ENCODE results near the gene FAM83B.
"Not testable (repeated sequence)": the region's sequence is repeated elsewhere in the genome, so short reads cannot be mapped to it uniquely, and the experiment has no call there.

The FAM83B gene

GRCh38 chr6:54897462-54898189 is 51.1 kb downstream of the FAM83B start:
- no peak for DNase-seq (ENCODE audit: low spot score)

GRCh38 chr6:54898767-54899166 is 52.2 kb downstream of the FAM83B start:
- no peak for DNase-seq (ENCODE audit: low spot score)

- DNase-seq (ENCODE audit: low spot score) = no peak
Observed at GRCh38 chr6:54899442-54899841, 52.9 kb downstream of the FAM83B start.

- no peak for DNase-seq (ENCODE audit: low spot score)
Observed at GRCh38 chr6:54899986-54900385, 53.4 kb downstream of the FAM83B start.

- no peak for DNase-seq (ENCODE audit: low spot score)
Observed at GRCh38 chr6:54900666-54901065, 54.1 kb downstream of the FAM83B start.

GRCh38 chr6:54903884-54904283 is 57.3 kb downstream of the FAM83B start:
- DNase-seq (ENCODE audit: low spot score) = no peak

GRCh38 chr6:54907355-54907754 is 60.8 kb downstream of the FAM83B start:
- DNase-seq (ENCODE audit: low spot score) = no peak

- DNase-seq (ENCODE audit: low spot score) = no peak
Observed at GRCh38 chr6:54909184-54909583, 62.6 kb downstream of the FAM83B start.

- no peak for DNase-seq (ENCODE audit: low spot score)
Observed at GRCh38 chr6:54910431-54910884, 63.9 kb downstream of the FAM83B start.

GRCh38 chr6:54910921-54911320 is 64.3 kb downstream of the FAM83B start:
- DNase-seq (ENCODE audit: low spot score) = no peak

- no peak for DNase-seq (ENCODE audit: low spot score)
Observed at GRCh38 chr6:54913211-54913610, 66.6 kb downstream of the FAM83B start.

- DNase-seq (ENCODE audit: low spot score) = no peak
Observed at GRCh38 chr6:54916858-54917257, 70.3 kb downstream of the FAM83B start.

GRCh38 chr6:54920628-54921027 is 74.1 kb downstream of the FAM83B start:
- DNase-seq (ENCODE audit: low spot score) = no peak

- no peak for DNase-seq (ENCODE audit: low spot score)
Observed at GRCh38 chr6:54921891-54922290, 75.3 kb downstream of the FAM83B start.

- no peak for DNase-seq (ENCODE audit: low spot score)
Observed at GRCh38 chr6:54929245-54929909, 82.8 kb downstream of the FAM83B start.

GRCh38 chr6:54932622-54933021 is 86.1 kb downstream of the FAM83B start:
- no peak for DNase-seq (ENCODE audit: low spot score)

- DNase-seq (ENCODE audit: low spot score) = no peak
Observed at GRCh38 chr6:54935739-54936138, 89.2 kb downstream of the FAM83B start.

GRCh38 chr6:54937371-54937770 is 90.8 kb downstream of the FAM83B start:
- no peak for DNase-seq (ENCODE audit: low spot score)

- no peak for DNase-seq (ENCODE audit: low spot score)
Observed at GRCh38 chr6:54957698-54958097, 111.1 kb downstream of the FAM83B start.

GRCh38 chr6:54958446-54958845 is 111.9 kb downstream of the FAM83B start:
- no peak for DNase-seq (ENCODE audit: low spot score)

GRCh38 chr6:54959820-54960219 is 113.2 kb downstream of the FAM83B start:
- no peak for DNase-seq (ENCODE audit: low spot score)

- DNase-seq (ENCODE audit: low spot score) = not testable (repeated sequence)
Observed at GRCh38 chr6:54961372-54961771, 114.8 kb downstream of the FAM83B start.

- DNase-seq (ENCODE audit: low spot score) = no peak
Observed at GRCh38 chr6:54970337-54970736, 123.8 kb downstream of the FAM83B start.

GRCh38 chr6:54971825-54972224 is 125.3 kb downstream of the FAM83B start:
- no peak for DNase-seq (ENCODE audit: low spot score)

All from ecto neural progenitor cell (in vitro differentiated cells).